SK-N-SH (cell line): ENCODE results near the gene RNF11. TPM values are rescaled to one million over a fixed set of nuclear protein-coding genes. Genes with fewer than 3 reads are reported as not detected.

Source experiments
- CTCF ChIA-PET: fragments of 300-600, 350-600 bp; formaldehyde crosslinking; extraction: SDS; loops from one replicate; lab custom pipeline; 2021; lab: Yijun Ruan, JAX
- POLR2A ChIA-PET: fragments of 350-600 bp; sonication (Branson Sonifier 250); formaldehyde crosslinking; extraction: SDS; loops from one replicate; lab custom pipeline; 2020; ENCODE audit warnings: antibody characterized with exemption, inconsistent platforms; lab: Yijun Ruan, JAX
- DNase-seq: peaks from one replicate; pipeline ENCODE4 v3.0.0; 2012
- H2AFZ ChIP-seq: fragments of 200-600 bp; sonication (generic); 2 replicates; pipeline ENCODE4 v1.8.1; 2016; ENCODE audit warnings: antibody characterized with exemption, mild to moderate bottlenecking, low read depth
- H3F3A ChIP-seq: fragments of 200-600 bp; sonication (generic); replicated peaks from 2 replicates; pipeline ENCODE3; 2016; ENCODE audit warnings: antibody characterized with exemption, mild to moderate bottlenecking; ENCODE audit not compliant: insufficient read depth
- H3K27ac ChIP-seq, 2 experiments: fragments of 200-500 bp in 1 of 2; fragments of 200-600 bp in 1 of 2; sonication (Bioruptor generic) in 1 of 2; sonication (generic), shearing (Covaris generic) in 1 of 2; 2 replicates each; pipeline versions ENCODE4 v1.5.1 to v1.6.1; 2014 to 2016; ENCODE audit warnings: low read depth in 2 of 2, inconsistent platforms in 1 of 2, low read length in 1 of 2, mild to moderate bottlenecking in 1 of 2, mixed read lengths in 1 of 2
- H3K27me3 ChIP-seq: fragments of 200-600 bp; sonication (generic), shearing (Covaris generic); 2 replicates; pipeline ENCODE4 v1.6.1; 2016; ENCODE audit warnings: mixed run types; ENCODE audit not compliant: insufficient read depth
- H3K36me3 ChIP-seq, 2 experiments: fragments of 200-500 bp in 1 of 2; fragments of 200-600 bp in 1 of 2; sonication (Bioruptor generic) in 1 of 2; sonication (generic) in 1 of 2; replicated peaks in 1 of 2; 2 replicates each; pipeline versions ENCODE3 to v1.5.1; 2014 to 2016; ENCODE audit warnings: low read length in 1 of 2, mild to moderate bottlenecking in 1 of 2; ENCODE audit not compliant: insufficient read depth in 2 of 2, control insufficient read depth in 1 of 2
- H3K4me1 ChIP-seq, 2 experiments: fragments of 200-500 bp in 1 of 2; fragments of 200-600 bp in 1 of 2; sonication (Bioruptor generic) in 1 of 2; sonication (generic), shearing (Covaris generic) in 1 of 2; 2 replicates each; pipeline versions ENCODE4 v1.5.1 to v1.6.1; 2014 to 2016; ENCODE audit warnings: low read depth in 1 of 2, low read length in 1 of 2, mixed run types in 1 of 2; ENCODE audit not compliant: insufficient read depth in 2 of 2, control insufficient read depth in 1 of 2
- H3K4me2 ChIP-seq: fragments of 200-600 bp; sonication (generic), shearing (Covaris generic); 2 replicates; pipeline ENCODE4 v1.6.1; 2017; ENCODE audit warnings: mixed run types
- H3K4me3 ChIP-seq, 2 experiments: fragments of 200-500 bp in 1 of 2; fragments of 200-600 bp in 1 of 2; sonication (Bioruptor generic) in 1 of 2; sonication (generic), shearing (Covaris generic) in 1 of 2; 2 replicates each; pipeline versions ENCODE4 v1.5.1 to v1.8.1; 2014 to 2016; ENCODE audit warnings: low read depth in 2 of 2, inconsistent platforms in 1 of 2, low read length in 1 of 2, mild to moderate bottlenecking in 1 of 2, mixed read lengths in 1 of 2, moderate library complexity in 1 of 2
- H3K79me2 ChIP-seq: fragments of 200-600 bp; sonication (generic); 2 replicates; pipeline ENCODE4 v1.8.1; 2017; ENCODE audit warnings: mild to moderate bottlenecking; ENCODE audit not compliant: insufficient read depth
- H3K9ac ChIP-seq: fragments of 200-600 bp; sonication (generic); 2 replicates; pipeline ENCODE4 v1.6.1; 2017; ENCODE audit warnings: mixed run types
- H3K9me2 ChIP-seq: fragments of 200-600 bp; sonication (generic); 2 replicates; pipeline ENCODE4 v1.6.1; 2017; ENCODE audit warnings: mixed run types
- H3K9me3 ChIP-seq: fragments of 200-600 bp; sonication (generic); 2 replicates; pipeline ENCODE4 v1.6.1; 2017; ENCODE audit warnings: mixed run types, mild to moderate bottlenecking, moderate library complexity
- H4K20me1 ChIP-seq: fragments of 200-600 bp; sonication (generic); 2 replicates; pipeline ENCODE4 v1.6.1; 2017; ENCODE audit warnings: mild to moderate bottlenecking, mixed run types; ENCODE audit not compliant: insufficient read depth
- CHD2 ChIP-seq: fragments of 150-350 bp; IDR thresholded peaks from 2 replicates; pipeline ENCODE4 v1.6.1; 2018; ENCODE audit warnings: low read length; ENCODE audit not compliant: partially characterized antibody
- EP300 ChIP-seq, 2 experiments: IDR thresholded peaks; 2 replicates each; pipeline versions ENCODE4 v1.4.0 to v1.6.1; 2012; ENCODE audit warnings: borderline replicate concordance in 1 of 2, low read depth in 1 of 2, low read length in 1 of 2
- EZH2phosphoT487 ChIP-seq: fragments of 200-600 bp; sonication (generic); IDR thresholded peaks from 2 replicates; pipeline ENCODE4 v1.6.1; 2017; ENCODE audit warnings: low read depth, mixed run types, mild to moderate bottlenecking, antibody characterized with exemption, moderate library complexity, borderline replicate concordance
- FOSL2 ChIP-seq: IDR thresholded peaks from 2 replicates; pipeline ENCODE4 v1.4.0; 2012; ENCODE audit warnings: low read depth, mild to moderate bottlenecking, moderate library complexity, borderline replicate concordance
- FOXM1 ChIP-seq: IDR thresholded peaks from 2 replicates; pipeline ENCODE4 v1.4.0; 2012; ENCODE audit warnings: low read depth, mild to moderate bottlenecking
- GABPA ChIP-seq: IDR thresholded peaks from 2 replicates; pipeline ENCODE4 v1.4.0; 2012; ENCODE audit warnings: low read depth, mild to moderate bottlenecking
- GATA2 ChIP-seq: sonication (generic); formaldehyde crosslinking; IDR thresholded peaks from 2 replicates; pipeline ENCODE4 v1.5.0; 2020; ENCODE audit warnings: mild to moderate bottlenecking, missing genetic modification reagents
- JUND ChIP-seq: IDR thresholded peaks from 2 replicates; pipeline ENCODE4 v1.4.0; 2012
- MXI1 ChIP-seq: IDR thresholded peaks from 2 replicates; pipeline ENCODE4 v1.6.1; 2012; ENCODE audit warnings: mild to moderate bottlenecking, low read depth, low read length, improper control_type of control experiment
- NRF1 ChIP-seq: IDR thresholded peaks from 2 replicates; pipeline ENCODE4 v1.6.1; 2012; ENCODE audit warnings: low read depth, mild to moderate bottlenecking, low read length
- RCOR1 ChIP-seq: fragments of 150-350 bp; IDR thresholded peaks from 2 replicates; pipeline ENCODE4 v1.6.1; 2017; ENCODE audit warnings: antibody characterized with exemption, low read length
- REST ChIP-seq: IDR thresholded peaks from 2 replicates; pipeline ENCODE4 v1.6.1; 2012; ENCODE audit warnings: mild to moderate bottlenecking, low read depth, low read length, moderate library complexity
- RXRA ChIP-seq: IDR thresholded peaks from 2 replicates; pipeline ENCODE4 v1.4.0; 2012; ENCODE audit warnings: low read depth, mild to moderate bottlenecking, borderline replicate concordance
- SIN3A ChIP-seq: IDR thresholded peaks from 2 replicates; pipeline ENCODE4 v1.6.1; 2012; ENCODE audit warnings: low read depth, mild to moderate bottlenecking, low read length, moderate library complexity, borderline replicate concordance
- TCF12 ChIP-seq: IDR thresholded peaks from 2 replicates; pipeline ENCODE4 v1.4.0; 2012
- TEAD4 ChIP-seq: IDR thresholded peaks from 2 replicates; pipeline ENCODE4 v1.4.0; 2012; ENCODE audit warnings: mild to moderate bottlenecking, borderline replicate concordance; ENCODE audit not compliant: insufficient read depth
- YY1 ChIP-seq: IDR thresholded peaks from 2 replicates; pipeline ENCODE4 v1.4.0; 2012; ENCODE audit warnings: low read depth, mild to moderate bottlenecking
- polyA plus RNA-seq, 3 experiments: library from polyadenylated mRNA; depleted of rRNA; stranded (reverse); fragments of >200 nt; gene quantifications; 2 replicates each; pipeline ENCODE4 v1.2.3, GENCODE V29; 2012
- TF ChIP-seq, protein P1 (sequence below): fragments of 150-350 bp; IDR thresholded peaks from 2 replicates; pipeline ENCODE4 v1.6.1; 2017; ENCODE audit warnings: antibody characterized with exemption, low read length, low read depth, borderline replicate concordance
- TF ChIP-seq, protein P2 (sequence below): IDR thresholded peaks from 2 replicates; pipeline ENCODE4 v1.4.0; 2012; ENCODE audit warnings: low read depth, borderline replicate concordance

Gene RNF11
- polyA plus RNA-seq, 1 of the 3 experiments (the other 2 are of a cell fraction), result 62.5 TPM

DNA sequence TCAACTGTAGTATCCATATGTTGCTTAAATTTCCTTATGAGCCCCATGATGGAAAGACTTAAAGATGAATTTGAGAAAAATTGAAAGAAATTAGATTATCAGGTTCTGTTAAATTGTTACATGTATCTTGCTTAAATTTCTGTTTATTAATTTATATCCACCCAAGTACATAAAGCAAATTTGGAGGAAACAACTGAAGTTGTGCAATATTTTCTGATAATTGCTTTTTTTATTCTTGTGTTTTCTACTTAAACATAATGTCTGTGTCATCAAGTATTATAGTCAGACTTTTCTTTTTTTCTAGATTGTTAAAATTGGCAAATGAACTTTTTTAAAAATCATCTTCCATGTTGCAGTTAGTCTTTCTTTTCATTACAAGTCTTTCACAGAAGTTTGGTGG lies 36.8 kb downstream of the RNF11 start:
- no peak overlapping the region for H3K9ac ChIP-seq
- ChIA-PET CTCF (interaction anchor here (0.9 to 1.6 kb wide), 2 partner anchors 10 to 24 kb away, joined by 3 to 6 read pairs; no protein-coding TSS in a partner anchor), POLR2A (no interaction called here)
- H2AFZ ChIP-seq, result no peak overlapping the region
- H4K20me1 ChIP-seq, result no peaks in the 10 kb centered on the region; the same call in 1 of the 2 replicates
- H3K27me3 ChIP-seq, result no peaks in the 10 kb centered on the region
- no peak for TF ChIP-seq GABPA
- TF ChIP-seq, protein P1, sequence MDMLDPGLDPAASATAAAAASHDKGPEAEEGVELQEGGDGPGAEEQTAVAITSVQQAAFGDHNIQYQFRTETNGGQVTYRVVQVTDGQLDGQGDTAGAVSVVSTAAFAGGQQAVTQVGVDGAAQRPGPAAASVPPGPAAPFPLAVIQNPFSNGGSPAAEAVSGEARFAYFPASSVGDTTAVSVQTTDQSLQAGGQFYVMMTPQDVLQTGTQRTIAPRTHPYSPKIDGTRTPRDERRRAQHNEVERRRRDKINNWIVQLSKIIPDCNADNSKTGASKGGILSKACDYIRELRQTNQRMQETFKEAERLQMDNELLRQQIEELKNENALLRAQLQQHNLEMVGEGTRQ, result no peak
- no peak for TF ChIP-seq YY1
- TF ChIP-seq FOSL2, result no peak
- TF ChIP-seq RCOR1, result no peak
- no peak for TF ChIP-seq CHD2
- no peak for TF ChIP-seq MXI1
- no peak for TF ChIP-seq TCF12
- TF ChIP-seq REST, result no peak
- TF ChIP-seq TEAD4, result no peak
- no peak for TF ChIP-seq SIN3A
- no peak for TF ChIP-seq JUND
- no peak for TF ChIP-seq RXRA
- TF ChIP-seq EZH2phosphoT487, result no peak
- TF ChIP-seq NRF1, result no peak
- TF ChIP-seq, protein P2, sequence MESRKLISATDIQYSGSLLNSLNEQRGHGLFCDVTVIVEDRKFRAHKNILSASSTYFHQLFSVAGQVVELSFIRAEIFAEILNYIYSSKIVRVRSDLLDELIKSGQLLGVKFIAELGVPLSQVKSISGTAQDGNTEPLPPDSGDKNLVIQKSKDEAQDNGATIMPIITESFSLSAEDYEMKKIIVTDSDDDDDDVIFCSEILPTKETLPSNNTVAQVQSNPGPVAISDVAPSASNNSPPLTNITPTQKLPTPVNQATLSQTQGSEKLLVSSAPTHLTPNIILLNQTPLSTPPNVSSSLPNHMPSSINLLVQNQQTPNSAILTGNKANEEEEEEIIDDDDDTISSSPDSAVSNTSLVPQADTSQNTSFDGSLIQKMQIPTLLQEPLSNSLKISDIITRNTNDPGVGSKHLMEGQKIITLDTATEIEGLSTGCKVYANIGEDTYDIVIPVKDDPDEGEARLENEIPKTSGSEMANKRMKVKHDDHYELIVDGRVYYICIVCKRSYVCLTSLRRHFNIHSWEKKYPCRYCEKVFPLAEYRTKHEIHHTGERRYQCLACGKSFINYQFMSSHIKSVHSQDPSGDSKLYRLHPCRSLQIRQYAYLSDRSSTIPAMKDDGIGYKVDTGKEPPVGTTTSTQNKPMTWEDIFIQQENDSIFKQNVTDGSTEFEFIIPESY, result no peak
- TF ChIP-seq FOXM1, result no peak
- TF ChIP-seq GATA2 (CRISPR knock-in tag), result no peak
- TF ChIP-seq EP300 (IDR thresholded peaks at IDR 0.05; ENCODE audit: borderline replicate concordance in 1 of 2, low read depth in 1 of 2, low read length in 1 of 2), result no peak
- no peaks in the 10 kb centered on the region for H3K9me3 ChIP-seq
- no peaks in the 10 kb centered on the region for H3K9me2 ChIP-seq
- H3K27ac ChIP-seq, result no peak overlapping the region
- peaks cover 34% of the 10 kb centered on the region for H3K79me2 ChIP-seq
- H3K4me3 ChIP-seq, result no peak overlapping the region
- no peak overlapping the region for H3K4me2 ChIP-seq
- peaks cover 14% of the 10 kb centered on the region for H3F3A ChIP-seq
- peaks cover 0 to 16% of the 10 kb centered on the region in 2 experiments; a peak in 2 of 4 replicates for H3K4me1 ChIP-seq
- H3K36me3 ChIP-seq, result peaks cover 24 to 30% of the 10 kb centered on the region in 2 experiments
- no peak for DNase-seq
